GM06990 (cell line): ENCODE measurements around the gene CADM4.

ENCODE experiments used
- DNase-seq: peaks from one replicate; pipeline ENCODE4 v3.0.0-alpha.2; 2011; ENCODE audit not compliant: insufficient read length; ENCODE audit errors: extremely low read depth
- H3K27me3 ChIP-seq: replicated peaks from 2 replicates; pipeline ENCODE4 v1.6.0; 2011; ENCODE audit warnings: low read length; ENCODE audit not compliant: control insufficient read depth, insufficient read depth
- H3K36me3 ChIP-seq: 2 replicates; pipeline ENCODE4 v1.5.1; 2011; ENCODE audit warnings: low read length; ENCODE audit not compliant: control insufficient read depth, insufficient read depth
- H3K4me3 ChIP-seq: replicated peaks from 2 replicates; pipeline ENCODE4 v1.5.1; 2011; ENCODE audit warnings: low read depth, mild to moderate bottlenecking, control low read depth, low read length
- TF ChIP-seq, protein P1 (sequence below): IDR thresholded peaks from 2 replicates; pipeline ENCODE4 v1.5.1; 2011; ENCODE audit warnings: low read length, control low read depth, mild to moderate bottlenecking, inconsistent platforms; ENCODE audit not compliant: insufficient read depth, poor library complexity, severe bottlenecking

Gene CADM4

DNA sequence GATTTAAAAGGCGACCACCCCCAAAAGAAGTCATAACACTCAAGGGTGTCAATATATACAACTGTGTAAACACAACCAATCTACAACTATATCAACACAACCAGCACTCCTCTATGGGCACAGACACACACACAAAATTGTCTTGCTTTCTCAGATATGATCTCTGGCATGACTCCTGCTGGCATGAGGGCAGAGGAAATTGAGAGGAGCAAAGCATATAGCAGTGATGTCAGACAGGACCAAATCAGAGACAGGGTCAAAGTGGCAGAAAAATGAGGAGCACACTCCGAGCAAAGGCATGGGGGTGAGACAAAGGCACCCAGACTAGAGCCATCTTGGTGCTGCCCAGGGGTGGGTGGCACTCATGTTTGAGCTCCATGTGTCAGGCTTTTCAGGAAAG lies 53.3 kb downstream of the CADM4 start:
- TF ChIP-seq, protein P1, sequence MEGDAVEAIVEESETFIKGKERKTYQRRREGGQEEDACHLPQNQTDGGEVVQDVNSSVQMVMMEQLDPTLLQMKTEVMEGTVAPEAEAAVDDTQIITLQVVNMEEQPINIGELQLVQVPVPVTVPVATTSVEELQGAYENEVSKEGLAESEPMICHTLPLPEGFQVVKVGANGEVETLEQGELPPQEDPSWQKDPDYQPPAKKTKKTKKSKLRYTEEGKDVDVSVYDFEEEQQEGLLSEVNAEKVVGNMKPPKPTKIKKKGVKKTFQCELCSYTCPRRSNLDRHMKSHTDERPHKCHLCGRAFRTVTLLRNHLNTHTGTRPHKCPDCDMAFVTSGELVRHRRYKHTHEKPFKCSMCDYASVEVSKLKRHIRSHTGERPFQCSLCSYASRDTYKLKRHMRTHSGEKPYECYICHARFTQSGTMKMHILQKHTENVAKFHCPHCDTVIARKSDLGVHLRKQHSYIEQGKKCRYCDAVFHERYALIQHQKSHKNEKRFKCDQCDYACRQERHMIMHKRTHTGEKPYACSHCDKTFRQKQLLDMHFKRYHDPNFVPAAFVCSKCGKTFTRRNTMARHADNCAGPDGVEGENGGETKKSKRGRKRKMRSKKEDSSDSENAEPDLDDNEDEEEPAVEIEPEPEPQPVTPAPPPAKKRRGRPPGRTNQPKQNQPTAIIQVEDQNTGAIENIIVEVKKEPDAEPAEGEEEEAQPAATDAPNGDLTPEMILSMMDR, result no peak
- H3K4me3 ChIP-seq, result no peak overlapping the region
- H3K27me3 ChIP-seq, result no peaks in the 10 kb centered on the region
- H3K36me3 ChIP-seq, result peaks cover 8% of the 10 kb centered on the region
- no peak for DNase-seq

DNA sequence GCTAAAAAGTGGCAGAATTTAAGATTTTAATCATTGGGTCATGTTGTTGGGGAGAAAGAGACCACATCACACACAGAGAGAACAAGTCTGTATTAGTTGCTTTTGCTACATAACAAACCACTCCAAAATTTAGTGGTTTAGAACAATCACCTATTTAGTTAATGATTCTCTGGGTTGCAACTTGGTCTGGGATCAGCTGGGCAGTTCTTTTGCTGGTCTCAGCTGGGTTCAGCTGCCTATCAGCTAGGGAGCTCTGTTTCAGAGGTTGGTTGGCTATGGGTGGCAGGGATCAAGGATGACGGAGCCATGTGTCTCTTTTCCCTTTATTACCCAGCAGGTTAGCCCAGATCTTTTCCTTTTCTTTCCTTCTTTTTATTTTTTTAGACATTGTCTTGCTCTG lies 55.2 kb downstream of the CADM4 start:
- no peak overlapping the region for H3K4me3 ChIP-seq
- DNase-seq, result no peak
- TF ChIP-seq, protein P1, result no peak
- peaks cover 3% of the 10 kb centered on the region; the same call in 1 of the 2 replicates for H3K36me3 ChIP-seq
- H3K27me3 ChIP-seq, result no peaks in the 10 kb centered on the region

DNA sequence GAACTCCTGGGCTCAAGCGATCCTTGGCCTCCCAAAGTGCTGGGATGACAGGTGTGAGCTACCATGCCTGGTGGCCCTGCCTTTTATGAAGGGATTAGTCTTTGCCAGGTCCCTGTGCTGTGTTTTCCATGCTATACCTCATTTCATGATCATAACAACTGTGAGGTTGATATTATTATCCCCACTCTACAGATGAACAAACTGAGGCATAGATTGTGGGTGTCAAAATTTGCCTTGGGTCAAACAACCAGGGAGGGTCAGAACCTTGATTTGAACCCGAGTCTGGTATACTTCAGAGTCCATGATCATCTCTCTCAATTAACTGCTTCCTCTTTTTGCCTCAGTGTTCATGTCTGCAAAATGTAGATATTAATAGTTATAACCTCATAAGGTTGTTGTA lies 57.2 kb downstream of the CADM4 start:
- no peak for DNase-seq
- peaks cover 3% of the 10 kb centered on the region; the same call in 1 of the 2 replicates for H3K36me3 ChIP-seq
- TF ChIP-seq, protein P1, result no peak
- no peaks in the 10 kb centered on the region for H3K27me3 ChIP-seq
- H3K4me3 ChIP-seq, result no peak overlapping the region

DNA sequence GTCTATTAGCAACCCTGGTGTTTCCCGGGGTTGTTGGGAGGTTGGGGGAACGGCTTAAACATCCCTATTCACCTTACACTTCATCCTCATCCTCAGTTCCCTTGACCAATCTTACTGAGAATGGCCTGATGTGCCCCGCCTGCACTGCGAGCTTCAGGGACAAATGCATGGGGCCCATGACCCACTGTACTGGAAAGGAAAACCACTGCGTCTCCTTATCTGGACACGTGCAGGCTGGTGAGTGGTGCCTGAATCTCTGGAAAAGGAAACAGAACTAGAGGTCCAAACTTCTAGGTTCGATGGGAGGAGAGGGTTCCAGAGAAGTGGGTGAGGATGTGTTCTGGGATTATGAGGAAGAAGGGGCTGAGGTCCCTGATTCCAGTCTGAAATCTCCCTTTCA lies 58.2 kb downstream of the CADM4 start:
- no peak overlapping the region for H3K4me3 ChIP-seq
- DNase-seq, result no peak

DNA sequence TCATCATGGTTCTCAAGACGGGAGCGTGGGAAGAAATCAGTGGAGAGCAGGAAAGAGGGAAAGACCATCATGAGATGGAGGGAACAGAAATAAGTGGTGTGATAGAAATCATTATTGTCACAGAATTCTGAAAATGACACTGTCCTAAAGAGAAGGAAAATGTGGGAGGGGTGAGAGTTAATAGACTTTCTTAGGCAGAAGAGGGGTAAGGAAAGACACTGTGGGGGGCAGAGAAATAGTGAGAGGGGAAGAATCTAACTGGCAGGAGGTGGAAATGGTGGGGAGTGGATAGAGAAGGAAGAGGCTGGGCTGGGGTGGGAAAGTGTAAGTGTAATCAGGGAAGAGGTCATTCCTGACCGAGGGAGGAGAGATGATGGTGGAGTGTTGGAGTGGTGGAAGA lies 60.9 kb downstream of the CADM4 start:
- no peak for DNase-seq
- no peaks in the 10 kb centered on the region for H3K36me3 ChIP-seq
- TF ChIP-seq, protein P1, result no peak
- H3K27me3 ChIP-seq, result no peaks in the 10 kb centered on the region
- no peak overlapping the region for H3K4me3 ChIP-seq

More for the DNA sequence above, 58.2 kb downstream of the CADM4 start:
- Histone ChIP-seq H3K27me3 (no peaks in the 10 kb centered on the region), H3K36me3 (peaks cover 2% of the 10 kb centered on the region; the same call in 1 of the 2 replicates)
- TF ChIP-seq, protein P1, result no peak

DNA sequence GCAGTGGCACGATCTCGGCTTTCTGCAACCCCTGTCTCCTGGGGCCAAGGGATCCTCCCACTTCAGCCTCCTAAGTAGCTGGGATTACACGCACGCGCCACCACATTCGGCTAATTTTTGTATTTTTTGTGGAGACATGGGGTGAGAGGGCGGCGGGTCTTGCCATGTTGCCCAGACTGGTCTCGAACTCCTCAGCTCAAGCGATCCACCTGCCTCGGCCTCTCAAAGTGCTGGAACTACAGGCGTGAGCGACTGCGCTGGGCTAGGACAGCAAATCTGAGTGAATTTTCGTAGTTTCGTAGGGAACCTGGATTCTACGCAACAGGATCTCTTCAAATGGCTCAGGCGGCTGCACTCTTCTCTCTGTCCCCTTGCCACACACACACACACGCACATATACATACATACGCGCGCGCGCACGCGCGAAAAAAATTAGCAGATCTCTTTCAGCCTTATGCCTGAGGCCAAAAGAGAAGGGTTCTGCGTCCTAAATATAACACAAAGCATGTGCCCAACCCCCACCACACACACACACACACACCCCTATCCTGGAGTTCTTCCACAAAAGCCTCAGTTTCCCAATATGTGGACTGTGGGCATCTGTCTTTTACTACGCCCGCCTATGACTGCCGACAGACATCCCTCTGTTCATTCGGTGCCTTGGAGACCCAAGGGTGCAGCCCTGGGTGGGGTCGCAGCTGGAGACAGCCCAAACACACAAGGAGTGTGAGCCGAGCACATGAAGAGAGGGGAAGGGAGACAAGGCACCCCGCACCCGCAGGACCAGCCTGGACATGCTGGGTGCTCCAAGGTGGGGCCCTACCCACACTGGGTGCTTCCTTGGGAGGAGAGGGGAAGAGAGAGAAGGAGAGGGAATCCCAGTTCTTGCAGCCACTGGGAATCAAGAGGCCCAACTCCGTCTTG lies 63.4 kb downstream of the CADM4 start:
- Histone ChIP-seq H3K36me3 (no peaks in the 10 kb centered on the region; the same call in 1 of the 2 replicates), H3K4me3 (peak overlapping the region; percentile 57), H3K27me3 (no peaks in the 10 kb centered on the region)
- no peak for DNase-seq
- TF ChIP-seq, protein P1, result no peak
